GM23338 (cell line): ENCODE measurements around the gene TUBGCP2. TPM values are rescaled to one million over a fixed set of nuclear protein-coding genes. Genes with fewer than 3 reads are reported as not detected.

Experiments
- ATAC-seq: fragments of 200-7000 bp; cut with Tn5 transposase; 3 replicates; pipeline ENCODE4 v1.9.1; 2020
- DNase-seq: peaks from one replicate; pipeline ENCODE4 v3.0.0-alpha.2; 2015; ENCODE audit warnings: low spot score
- H2AFZ ChIP-seq: fragments of 200-600 bp; sonication (generic); 2 replicates; pipeline ENCODE4 v1.8.0; 2016; ENCODE audit warnings: antibody characterized with exemption, mild to moderate bottlenecking, moderate library complexity
- H3F3A ChIP-seq: fragments of 200-600 bp; sonication (generic); replicated peaks from 2 replicates; pipeline ENCODE4 v1.8.0; 2017; ENCODE audit warnings: antibody characterized with exemption, mixed run types, low read depth
- H3K27ac ChIP-seq: fragments of 200-600 bp; sonication (generic); 2 replicates; pipeline ENCODE4 v1.6.1; 2016; ENCODE audit warnings: low read depth
- H3K27me3 ChIP-seq: fragments of 200-600 bp; sonication (generic); 2 replicates; pipeline ENCODE4 v1.8.0; 2016; ENCODE audit warnings: mild to moderate bottlenecking, mixed run types, moderate library complexity; ENCODE audit not compliant: insufficient read depth
- H3K36me3 ChIP-seq: fragments of 200-600 bp; sonication (generic); 2 replicates; pipeline ENCODE4 v1.8.0; 2016; ENCODE audit warnings: mild to moderate bottlenecking; ENCODE audit not compliant: insufficient read depth
- H3K4me1 ChIP-seq: fragments of 200-600 bp; sonication (generic); 2 replicates; pipeline ENCODE4 v1.8.0; 2016; ENCODE audit warnings: mild to moderate bottlenecking, moderate library complexity; ENCODE audit not compliant: insufficient read depth
- H3K4me2 ChIP-seq: fragments of 200-600 bp; sonication (generic); 2 replicates; pipeline ENCODE4 v1.7.1; 2017; ENCODE audit warnings: mixed run types
- H3K4me3 ChIP-seq: fragments of 200-600 bp; sonication (generic); 2 replicates; pipeline ENCODE4 v1.6.1; 2016; ENCODE audit warnings: mixed run types
- H3K79me2 ChIP-seq: fragments of 200-600 bp; sonication (generic); replicated peaks from 2 replicates; pipeline ENCODE4 v1.8.0; 2017; ENCODE audit warnings: mild to moderate bottlenecking; ENCODE audit not compliant: insufficient read depth
- H3K9me2 ChIP-seq: fragments of 200-600 bp; sonication (generic); 2 replicates; pipeline ENCODE4 v1.8.0; 2017; ENCODE audit not compliant: insufficient read depth
- H4K20me1 ChIP-seq: fragments of 200-600 bp; sonication (generic); replicated peaks from 2 replicates; pipeline ENCODE4 v1.8.0; 2017; ENCODE audit warnings: mild to moderate bottlenecking; ENCODE audit not compliant: insufficient read depth
- H3K27ac Mint-ChIP-seq: 2 replicates; pipeline ENCODE4 v1.8.0; 2020; ENCODE audit warnings: inconsistent platforms, mild to moderate bottlenecking, moderate library complexity, mixed read lengths
- H3K27me3 Mint-ChIP-seq: 3 replicates; pipeline ENCODE4 v1.8.0; 2022; ENCODE audit warnings: low read depth, mild to moderate bottlenecking, moderate library complexity, mixed read lengths, inconsistent platforms; ENCODE audit not compliant: insufficient read depth, poor library complexity
- H3K36me3 Mint-ChIP-seq: 3 replicates; pipeline ENCODE4 v1.8.0; 2021; ENCODE audit warnings: low read depth, mild to moderate bottlenecking, inconsistent platforms, moderate library complexity, mixed read lengths
- H3K4me1 Mint-ChIP-seq: 3 replicates; pipeline ENCODE4 v1.8.0; 2020; ENCODE audit warnings: mild to moderate bottlenecking, inconsistent platforms, mixed read lengths
- H3K4me3 Mint-ChIP-seq: 3 replicates; pipeline ENCODE4 v1.8.0; 2021; ENCODE audit warnings: moderate library complexity, mild to moderate bottlenecking, inconsistent platforms, mixed read lengths
- H3K9me3 Mint-ChIP-seq: 3 replicates; pipeline ENCODE4 v1.8.0; 2020; ENCODE audit warnings: moderate library complexity, mild to moderate bottlenecking, inconsistent platforms, mixed read lengths
- CREB1 ChIP-seq: fragments of 250-450 bp; sonication (Bioruptor Pico); IDR thresholded peaks from 2 replicates; pipeline ENCODE4 v1.5.0; 2020; ENCODE audit warnings: low read depth, mild to moderate bottlenecking, moderate library complexity
- EZH2 ChIP-seq: fragments of 200-600 bp; sonication (generic); IDR thresholded peaks from one replicate; pipeline ENCODE4 v1.8.0; 2017; ENCODE audit warnings: antibody characterized with exemption, mild to moderate bottlenecking, low read depth; ENCODE audit not compliant: unreplicated experiment
- EZH2phosphoT487 ChIP-seq: fragments of 200-600 bp; sonication (generic); IDR thresholded peaks from one replicate; pipeline ENCODE4 v1.8.1; 2018; ENCODE audit warnings: antibody characterized with exemption; ENCODE audit not compliant: unreplicated experiment
- JUNB ChIP-seq: IDR thresholded peaks from one replicate; pipeline ENCODE4 v1.6.1; 2016; ENCODE audit warnings: antibody characterized with exemption; ENCODE audit not compliant: unreplicated experiment
- NANOG ChIP-seq: IDR thresholded peaks from 2 replicates; pipeline ENCODE4 v1.6.1; 2016; ENCODE audit warnings: antibody characterized with exemption, borderline replicate concordance
- POLR2AphosphoS5 ChIP-seq: IDR thresholded peaks from 2 replicates; pipeline ENCODE4 v1.6.1; 2016; ENCODE audit warnings: antibody characterized with exemption, low read depth
- ZNF114 ChIP-seq: fragments of 250-450 bp; sonication (Bioruptor Pico); IDR thresholded peaks from 2 replicates; pipeline ENCODE4 v1.5.0; 2020; ENCODE audit warnings: mild to moderate bottlenecking, moderate library complexity
- ZNF331 ChIP-seq: fragments of 250-450 bp; sonication (Bioruptor Pico); IDR thresholded peaks from 2 replicates; pipeline ENCODE4 v1.5.0; 2020; ENCODE audit warnings: low read depth, mild to moderate bottlenecking, moderate library complexity
- polyA plus RNA-seq: library from polyadenylated mRNA; unstranded; fragments of >200 nt; fragmentation: Nextera tagmentation; extraction: Ambion mirVana; gene quantifications from 2 replicates; pipeline ENCODE4 v1.2.1, GENCODE V29; 2016
- total RNA-seq: library from RNA; depleted of rRNA; stranded (reverse); fragments of >200 nt; shearing (Covaris generic); gene quantifications from 2 replicates; pipeline ENCODE4 v1.2.3, GENCODE V29; 2014
- TF ChIP-seq, protein P1 (sequence below): fragments of 250-450 bp; sonication (Bioruptor Pico); IDR thresholded peaks from 2 replicates; pipeline ENCODE4 v1.5.0; 2020; ENCODE audit warnings: mild to moderate bottlenecking, moderate library complexity

The TUBGCP2 gene
- total and polyA plus RNA-seq, 2 experiments from 2014 or later, result 59.6 to 67.7 TPM

- TF ChIP-seq, protein P1, sequence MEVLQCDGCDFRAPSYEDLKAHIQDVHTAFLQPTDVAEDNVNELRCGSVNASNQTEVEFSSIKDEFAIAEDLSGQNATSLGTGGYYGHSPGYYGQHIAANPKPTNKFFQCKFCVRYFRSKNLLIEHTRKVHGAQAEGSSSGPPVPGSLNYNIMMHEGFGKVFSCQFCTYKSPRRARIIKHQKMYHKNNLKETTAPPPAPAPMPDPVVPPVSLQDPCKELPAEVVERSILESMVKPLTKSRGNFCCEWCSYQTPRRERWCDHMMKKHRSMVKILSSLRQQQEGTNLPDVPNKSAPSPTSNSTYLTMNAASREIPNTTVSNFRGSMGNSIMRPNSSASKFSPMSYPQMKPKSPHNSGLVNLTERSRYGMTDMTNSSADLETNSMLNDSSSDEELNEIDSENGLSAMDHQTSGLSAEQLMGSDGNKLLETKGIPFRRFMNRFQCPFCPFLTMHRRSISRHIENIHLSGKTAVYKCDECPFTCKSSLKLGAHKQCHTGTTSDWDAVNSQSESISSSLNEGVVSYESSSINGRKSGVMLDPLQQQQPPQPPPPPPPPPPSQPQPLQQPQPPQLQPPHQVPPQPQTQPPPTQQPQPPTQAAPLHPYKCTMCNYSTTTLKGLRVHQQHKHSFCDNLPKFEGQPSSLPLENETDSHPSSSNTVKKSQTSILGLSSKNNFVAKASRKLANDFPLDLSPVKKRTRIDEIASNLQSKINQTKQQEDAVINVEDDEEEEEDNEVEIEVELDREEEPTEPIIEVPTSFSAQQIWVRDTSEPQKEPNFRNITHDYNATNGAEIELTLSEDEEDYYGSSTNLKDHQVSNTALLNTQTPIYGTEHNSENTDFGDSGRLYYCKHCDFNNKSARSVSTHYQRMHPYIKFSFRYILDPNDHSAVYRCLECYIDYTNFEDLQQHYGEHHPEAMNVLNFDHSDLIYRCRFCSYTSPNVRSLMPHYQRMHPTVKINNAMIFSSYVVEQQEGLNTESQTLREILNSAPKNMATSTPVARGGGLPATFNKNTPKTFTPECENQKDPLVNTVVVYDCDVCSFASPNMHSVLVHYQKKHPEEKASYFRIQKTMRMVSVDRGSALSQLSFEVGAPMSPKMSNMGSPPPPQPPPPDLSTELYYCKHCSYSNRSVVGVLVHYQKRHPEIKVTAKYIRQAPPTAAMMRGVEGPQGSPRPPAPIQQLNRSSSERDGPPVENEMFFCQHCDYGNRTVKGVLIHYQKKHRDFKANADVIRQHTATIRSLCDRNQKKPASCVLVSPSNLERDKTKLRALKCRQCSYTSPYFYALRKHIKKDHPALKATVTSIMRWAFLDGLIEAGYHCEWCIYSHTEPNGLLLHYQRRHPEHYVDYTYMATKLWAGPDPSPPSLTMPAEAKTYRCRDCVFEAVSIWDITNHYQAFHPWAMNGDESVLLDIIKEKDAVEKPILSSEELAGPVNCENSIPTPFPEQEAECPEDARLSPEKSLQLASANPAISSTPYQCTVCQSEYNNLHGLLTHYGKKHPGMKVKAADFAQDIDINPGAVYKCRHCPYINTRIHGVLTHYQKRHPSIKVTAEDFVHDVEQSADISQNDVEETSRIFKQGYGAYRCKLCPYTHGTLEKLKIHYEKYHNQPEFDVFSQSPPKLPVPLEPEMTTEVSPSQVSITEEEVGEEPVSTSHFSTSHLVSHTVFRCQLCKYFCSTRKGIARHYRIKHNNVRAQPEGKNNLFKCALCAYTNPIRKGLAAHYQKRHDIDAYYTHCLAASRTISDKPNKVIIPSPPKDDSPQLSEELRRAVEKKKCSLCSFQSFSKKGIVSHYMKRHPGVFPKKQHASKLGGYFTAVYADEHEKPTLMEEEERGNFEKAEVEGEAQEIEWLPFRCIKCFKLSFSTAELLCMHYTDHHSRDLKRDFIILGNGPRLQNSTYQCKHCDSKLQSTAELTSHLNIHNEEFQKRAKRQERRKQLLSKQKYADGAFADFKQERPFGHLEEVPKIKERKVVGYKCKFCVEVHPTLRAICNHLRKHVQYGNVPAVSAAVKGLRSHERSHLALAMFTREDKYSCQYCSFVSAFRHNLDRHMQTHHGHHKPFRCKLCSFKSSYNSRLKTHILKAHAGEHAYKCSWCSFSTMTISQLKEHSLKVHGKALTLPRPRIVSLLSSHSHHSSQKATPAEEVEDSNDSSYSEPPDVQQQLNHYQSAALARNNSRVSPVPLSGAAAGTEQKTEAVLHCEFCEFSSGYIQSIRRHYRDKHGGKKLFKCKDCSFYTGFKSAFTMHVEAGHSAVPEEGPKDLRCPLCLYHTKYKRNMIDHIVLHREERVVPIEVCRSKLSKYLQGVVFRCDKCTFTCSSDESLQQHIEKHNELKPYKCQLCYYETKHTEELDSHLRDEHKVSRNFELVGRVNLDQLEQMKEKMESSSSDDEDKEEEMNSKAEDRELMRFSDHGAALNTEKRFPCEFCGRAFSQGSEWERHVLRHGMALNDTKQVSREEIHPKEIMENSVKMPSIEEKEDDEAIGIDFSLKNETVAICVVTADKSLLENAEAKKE (CRISPR knock-in tag), result no peak
- TF ChIP-seq NANOG (no peak), EZH2phosphoT487 (no peak), POLR2AphosphoS5 (no peak), ZNF331 (CRISPR knock-in tag) (no peak), EZH2 (no peak), ZNF114 (CRISPR knock-in tag) (no peak), CREB1 (CRISPR knock-in tag) (no peak), JUNB (no peak)
These were observed 46.0 kb downstream of the TUBGCP2 start (continued) for GRCh38 chr10:133262696-133263095.

DNA sequence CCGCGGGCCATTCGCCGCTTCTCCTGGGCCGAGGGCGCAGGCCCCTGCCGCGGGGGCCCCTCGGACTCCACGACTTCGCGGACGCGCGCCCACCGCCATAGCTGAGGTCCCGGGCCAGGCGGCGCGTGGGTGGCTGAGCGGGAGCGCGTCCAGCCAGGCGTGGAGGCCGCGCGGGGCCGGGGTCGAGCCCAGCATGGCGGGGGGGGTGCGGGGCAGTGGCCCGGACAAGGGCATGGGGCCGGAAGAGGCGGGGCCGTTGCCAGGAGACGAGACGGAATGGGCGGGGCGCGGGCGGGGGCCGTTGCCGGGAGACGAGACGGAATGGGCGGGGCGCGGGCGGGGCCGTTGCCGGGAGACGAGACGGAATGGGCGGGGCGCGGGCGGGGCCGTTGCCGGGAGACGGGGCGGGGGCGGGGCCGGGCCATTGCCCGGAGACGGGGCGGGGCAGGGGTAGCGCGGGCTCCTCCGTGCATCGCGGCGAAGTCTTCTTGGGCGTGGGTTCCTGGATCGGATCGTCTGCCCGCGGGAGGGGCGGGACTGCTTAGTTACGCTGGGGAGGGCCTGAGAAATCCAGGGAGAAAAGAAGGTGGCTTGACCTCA, 46.8 kb downstream of the TUBGCP2 start:
- TF ChIP-seq POLR2AphosphoS5 (peak; percentile 70), NANOG (no peak)
- no peak overlapping the region for H3K27ac Mint-ChIP-seq
- peaks cover 11% of the 10 kb centered on the region for H3K4me1 Mint-ChIP-seq

More for the DNA sequence above, 46.8 kb downstream of the TUBGCP2 start:
- Histone ChIP-seq H2AFZ (0 out of 2 replicates have a peak overlapping the region, but pooled peaks have one; percentile 72), H3F3A (no peaks in the 10 kb centered on the region), H3K27ac (no peak overlapping the region), H3K27me3 (peaks cover 8% of the 10 kb centered on the region), H3K4me1 (peaks cover 12% of the 10 kb centered on the region), H3K9me2 (no peaks in the 10 kb centered on the region), H4K20me1 (no peaks in the 10 kb centered on the region), H3K4me2 (peak overlapping the region; percentile 84), H3K36me3 (no peaks in the 10 kb centered on the region), H3K4me3 (peak overlapping the region; percentile 69), H3K79me2 (no peaks in the 10 kb centered on the region)
- Mint-ChIP-seq H3K4me3 (peak overlapping the region; percentile 72), H3K9me3 (no peaks in the 10 kb centered on the region), H3K36me3 (peaks cover 3% of the 10 kb centered on the region; the same call in 1 of the 3 replicates), H3K27me3 (peaks cover 24% of the 10 kb centered on the region)
- DNase-seq (peak; percentile 73), ATAC-seq (peak; percentile 19)
